GM19239 (cell line): ENCODE data around the gene PTPRE.

ENCODE experiments used
- DNase-seq: peaks from one replicate; pipeline ENCODE4 v3.0.0; 2011; ENCODE audit warnings: low spot score; ENCODE audit not compliant: insufficient read length
- FAIRE-seq: peaks from 2 replicates; lab custom pipeline; 2011; peaks lifted over from hg19 to GRCh38; lab: Jason Lieb, UNC

PTPRE gene

DNA sequence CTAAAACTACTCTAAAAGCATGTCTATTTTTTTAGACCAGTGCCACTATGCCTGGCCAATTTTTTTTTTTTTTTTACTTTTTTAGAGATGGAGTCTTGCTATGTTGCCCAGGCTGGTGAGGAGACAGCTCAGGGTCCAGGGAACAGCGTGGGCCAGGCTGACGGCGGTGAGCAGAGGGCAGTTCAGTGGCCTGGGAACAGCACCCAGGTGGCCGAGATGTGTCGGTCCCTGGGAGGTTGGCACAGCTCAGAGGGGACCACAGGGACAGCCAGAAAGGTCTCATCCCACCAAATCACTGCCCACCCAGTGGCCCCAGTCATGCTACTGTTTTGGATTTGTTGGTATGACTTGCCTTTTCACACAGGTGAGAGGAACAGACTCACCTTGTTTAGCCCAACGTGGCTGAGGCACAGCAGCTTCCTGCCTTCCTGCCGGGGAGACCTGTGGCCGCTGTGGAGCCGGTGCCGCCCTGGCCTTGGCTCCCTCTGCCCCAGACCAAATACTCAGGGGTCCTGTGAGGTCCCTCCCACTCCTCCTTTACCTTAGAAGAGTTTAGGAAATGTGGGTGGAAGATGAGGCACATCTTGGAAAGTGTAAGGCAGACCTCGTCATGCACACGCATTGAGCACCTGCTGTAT, 109.6 kb downstream of the PTPRE start:
- no peak for DNase-seq
- FAIRE-seq, result no peak

DNA sequence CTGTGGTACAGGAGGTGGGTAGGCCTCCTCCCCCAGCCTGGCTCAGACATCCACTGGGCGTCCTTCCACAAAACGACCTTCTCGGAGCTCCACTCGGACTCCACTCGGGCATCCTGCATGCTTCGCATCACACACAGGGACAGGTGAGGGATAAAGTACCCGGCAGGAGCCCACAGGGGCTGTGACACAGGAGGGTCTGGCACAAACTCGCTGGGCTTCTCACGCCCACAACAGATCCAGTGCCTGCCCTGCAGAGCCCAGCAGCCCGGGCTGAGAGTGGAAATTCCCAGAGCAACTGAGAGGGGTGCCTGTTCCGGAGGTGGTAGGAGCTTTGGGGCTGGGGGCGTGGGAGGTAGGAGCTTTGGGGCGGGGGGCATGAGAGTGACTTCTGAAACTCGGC, 110.9 kb downstream of the PTPRE start:
- DNase-seq (no peak), FAIRE-seq (no peak)

DNA sequence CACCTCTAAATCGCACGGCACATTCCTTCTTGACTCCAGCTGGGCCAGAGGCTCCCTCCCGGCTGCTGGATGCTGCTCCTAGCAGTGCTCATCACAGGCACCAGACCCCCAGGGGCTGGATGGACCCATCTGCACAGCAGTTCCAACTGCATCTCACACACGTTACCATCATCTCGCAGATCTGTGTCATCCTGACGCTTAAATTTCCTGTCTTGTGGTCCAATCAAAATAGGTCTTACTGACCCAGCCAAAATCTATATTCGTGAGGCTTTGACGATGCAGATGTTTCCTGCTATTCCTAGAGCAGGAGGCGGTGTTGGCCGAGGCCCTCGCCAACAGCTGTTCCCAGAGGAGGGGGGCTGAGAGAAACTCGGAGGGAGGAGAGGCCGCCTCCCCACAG, 111.3 kb downstream of the PTPRE start:
- FAIRE-seq, result no peak
- no peak for DNase-seq

DNA sequence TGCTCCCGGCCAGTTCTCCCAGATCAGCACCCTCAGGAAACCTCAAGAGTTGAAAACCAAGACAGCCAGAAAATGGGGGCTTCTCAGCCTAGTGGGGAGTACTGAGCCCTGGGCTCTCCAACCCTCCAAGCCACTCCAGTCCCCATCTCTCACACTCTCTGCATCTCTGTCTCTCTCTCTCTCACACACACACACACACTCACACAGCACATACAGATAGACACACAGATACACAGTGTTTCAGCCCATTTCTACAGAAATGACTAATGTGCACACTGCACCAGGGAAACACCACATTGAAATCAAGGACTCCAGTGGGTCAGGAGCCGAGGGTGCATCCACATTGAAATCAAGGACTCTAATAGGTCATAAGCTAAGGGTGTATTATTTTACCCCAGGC, 111.8 kb downstream of the PTPRE start:
- no peak for FAIRE-seq

DNA sequence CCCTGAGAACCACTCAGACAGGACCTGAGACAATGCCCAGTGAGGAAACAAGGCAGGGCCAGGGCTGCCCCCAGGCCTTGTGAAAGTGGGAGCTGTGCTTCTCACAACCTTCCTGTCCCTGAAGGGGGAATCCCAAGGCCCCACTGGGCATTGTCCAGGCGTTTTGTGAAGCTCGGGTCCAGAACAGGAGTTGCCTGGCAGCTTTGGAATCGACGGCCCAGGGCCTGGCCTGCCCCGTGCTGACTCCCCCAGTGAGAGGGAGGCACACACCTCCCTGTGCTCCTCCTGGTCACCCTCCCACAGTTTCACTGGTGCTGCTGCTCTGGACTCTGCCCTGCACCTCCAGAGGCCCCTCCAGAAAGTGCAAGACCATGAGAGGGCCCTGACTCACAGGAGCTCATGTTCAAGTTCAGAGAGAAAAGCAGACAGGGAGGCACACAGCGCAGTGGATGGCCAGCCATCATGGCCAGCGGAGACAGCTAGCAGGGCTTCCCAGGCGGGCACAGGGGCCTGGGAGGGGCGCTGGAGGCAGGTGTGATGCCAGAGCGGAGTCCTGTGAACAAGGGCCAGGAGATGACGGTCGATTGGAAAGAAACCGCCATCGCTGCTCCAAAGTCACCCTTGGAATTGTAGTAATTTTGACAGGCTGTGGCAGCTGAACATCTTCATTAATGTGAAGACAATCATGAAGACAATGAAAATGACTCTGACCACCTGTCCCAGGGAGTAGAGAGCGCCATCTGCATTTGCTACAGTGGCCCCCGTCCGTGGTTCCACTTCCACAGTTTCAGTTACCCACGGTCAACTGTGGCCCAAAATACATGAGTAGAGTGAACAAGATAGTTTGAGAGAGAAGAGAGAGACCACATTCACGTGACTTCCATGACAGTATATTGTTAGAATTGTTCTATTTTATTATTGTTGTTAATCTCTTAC, 115.6 kb downstream of the PTPRE start:
- DNase-seq (no peak), FAIRE-seq (no peak)

More for the DNA sequence above, 111.8 kb downstream of the PTPRE start:
- no peak for DNase-seq

DNA sequence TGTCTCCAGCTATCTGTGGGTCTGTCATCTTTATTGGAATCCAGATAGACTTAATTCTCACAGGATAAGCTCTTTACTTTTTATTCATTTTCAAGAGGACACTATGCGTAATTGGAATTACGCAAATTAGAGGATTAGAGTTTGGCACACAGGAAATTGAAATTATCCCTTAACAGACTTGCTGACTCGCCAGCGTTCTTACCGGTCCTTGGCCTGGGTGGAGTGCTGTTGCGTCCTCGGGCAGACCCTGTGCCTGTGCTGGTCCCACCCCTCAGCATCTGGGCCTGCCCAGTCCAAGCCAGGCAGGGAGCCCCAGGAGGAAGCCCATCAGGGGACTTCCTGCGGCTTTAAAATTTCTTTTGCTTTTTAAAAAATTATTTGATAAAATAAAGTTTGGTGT, 117.5 kb downstream of the PTPRE start:
- no peak for DNase-seq
- no peak for FAIRE-seq

DNA sequence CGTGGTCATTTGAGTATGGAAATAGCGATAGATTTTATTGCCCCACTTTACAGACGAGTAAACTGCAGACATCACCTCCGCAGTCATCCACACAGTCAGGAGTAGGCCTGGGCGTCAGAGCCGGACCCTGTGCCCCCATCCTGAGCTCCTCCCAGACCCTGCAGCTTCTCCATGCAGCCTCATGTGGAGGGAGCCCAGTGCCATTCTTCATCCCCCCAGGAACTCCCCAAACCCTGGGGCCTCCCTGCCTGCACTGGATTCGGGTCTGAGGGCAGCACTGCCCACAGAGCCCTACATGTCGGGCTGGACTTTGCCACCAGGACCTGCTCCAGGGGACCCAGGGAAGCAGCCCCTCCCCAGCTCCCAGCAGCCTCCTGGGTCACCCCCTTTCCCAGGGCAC, 118.5 kb downstream of the PTPRE start:
- FAIRE-seq, result no peak
- DNase-seq, result no peak

DNA sequence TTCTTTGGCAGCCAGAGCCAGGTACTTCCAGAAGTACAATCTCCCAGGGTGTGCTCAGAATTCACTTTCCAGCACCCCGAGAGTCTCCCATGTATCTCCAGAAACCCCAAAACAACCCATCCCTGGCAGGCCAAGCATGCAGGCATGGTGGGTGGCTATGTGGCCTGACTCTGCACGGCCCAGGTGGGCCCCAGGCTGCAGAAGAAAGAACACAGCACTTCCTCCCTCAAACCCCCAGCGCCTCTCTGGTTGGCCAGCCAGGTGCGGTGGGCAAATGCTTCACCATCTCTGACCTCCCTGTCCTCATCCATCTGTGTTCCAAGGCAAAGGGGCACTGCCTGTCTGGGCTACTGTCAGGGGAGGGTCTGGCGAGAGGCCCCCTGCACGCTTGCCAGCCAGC, 119.0 kb downstream of the PTPRE start:
- FAIRE-seq, result no peak
- no peak for DNase-seq

DNA sequence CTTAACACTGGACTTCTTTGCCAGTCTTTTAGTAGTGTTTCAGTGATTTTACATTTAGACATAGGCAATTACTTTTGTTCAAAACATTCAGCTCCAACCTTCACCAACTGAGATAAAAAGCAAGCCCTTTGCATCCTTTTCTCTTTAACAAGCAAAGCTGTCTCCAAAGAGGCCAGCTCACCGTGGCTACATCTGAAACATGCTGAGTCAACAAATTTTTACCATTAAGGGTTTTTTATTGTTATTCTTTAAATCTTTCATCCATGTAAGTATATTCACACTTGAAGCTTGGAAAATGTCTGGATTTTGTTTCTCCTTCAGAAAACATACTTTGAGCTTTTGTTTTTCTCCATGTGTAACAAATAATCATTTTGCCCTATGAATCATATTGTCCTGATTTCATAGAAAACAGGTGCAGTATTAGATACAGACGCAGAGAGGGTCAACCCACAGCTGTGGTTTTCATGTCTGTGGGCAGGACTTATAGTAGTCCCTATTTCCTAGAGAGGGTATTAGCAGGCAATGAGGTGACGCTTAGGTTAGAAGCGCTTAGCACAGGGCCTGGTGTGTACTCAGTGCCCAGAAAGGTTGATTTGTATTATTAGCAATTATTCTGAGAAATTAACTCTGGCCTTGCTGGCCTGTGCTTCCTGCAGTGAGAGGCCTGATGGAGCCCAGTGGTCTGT, 119.9 kb downstream of the PTPRE start:
- no peak for FAIRE-seq
- DNase-seq, result no peak

DNA sequence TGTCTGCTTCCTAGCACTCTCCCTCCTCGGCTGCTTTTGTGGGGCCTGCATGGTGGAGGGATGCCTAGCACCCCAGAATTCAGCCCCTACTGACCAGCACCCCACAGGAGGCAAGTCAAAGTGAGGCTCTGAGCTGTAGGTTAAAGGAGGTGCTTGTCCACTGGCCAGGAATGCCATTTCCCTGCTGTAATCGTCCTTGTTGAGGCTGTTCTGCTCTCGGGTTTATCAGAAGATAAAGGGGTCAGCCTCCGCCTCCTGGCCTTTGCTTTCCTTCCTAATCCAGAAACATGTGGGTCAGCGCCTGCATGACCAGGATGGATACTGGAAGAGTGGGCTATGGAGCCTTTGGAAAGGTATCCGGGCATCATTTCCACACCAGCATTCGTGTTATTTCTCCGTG, 120.4 kb downstream of the PTPRE start:
- no peak for FAIRE-seq
- DNase-seq, result no peak

DNA sequence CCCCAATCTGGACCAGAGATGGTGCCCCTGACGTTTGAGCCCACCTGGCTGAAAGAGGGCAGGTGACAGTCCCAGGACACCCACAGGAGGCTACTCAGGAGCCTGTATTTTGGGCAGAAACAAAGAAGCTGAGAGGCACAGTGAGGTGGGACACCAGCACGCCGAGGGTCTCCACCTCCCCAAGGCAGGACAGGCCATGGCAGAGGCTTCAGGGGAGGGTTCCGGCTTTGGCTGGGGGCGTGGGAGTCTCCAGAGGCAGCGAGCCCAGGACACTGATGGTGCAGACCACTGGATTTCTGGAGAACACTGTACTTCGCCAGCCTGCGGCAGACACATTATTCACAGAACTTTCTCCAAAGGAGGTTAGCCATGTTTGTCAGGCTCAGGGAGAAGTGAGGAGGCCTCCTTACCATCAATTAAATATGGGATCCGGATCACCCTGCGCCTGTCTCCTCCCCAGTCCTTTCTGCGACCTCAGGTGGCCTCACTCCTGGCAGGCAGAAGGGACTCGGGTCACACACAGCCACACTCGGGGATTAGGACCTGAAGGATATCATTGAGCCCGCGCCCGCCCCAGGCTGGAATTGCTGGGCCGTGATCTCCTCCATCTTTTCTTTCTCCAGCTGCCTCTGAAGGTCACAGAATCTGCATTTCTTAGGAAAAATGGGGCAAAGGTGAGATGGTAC, 121.1 kb downstream of the PTPRE start:
- DNase-seq (no peak), FAIRE-seq (no peak)

DNA sequence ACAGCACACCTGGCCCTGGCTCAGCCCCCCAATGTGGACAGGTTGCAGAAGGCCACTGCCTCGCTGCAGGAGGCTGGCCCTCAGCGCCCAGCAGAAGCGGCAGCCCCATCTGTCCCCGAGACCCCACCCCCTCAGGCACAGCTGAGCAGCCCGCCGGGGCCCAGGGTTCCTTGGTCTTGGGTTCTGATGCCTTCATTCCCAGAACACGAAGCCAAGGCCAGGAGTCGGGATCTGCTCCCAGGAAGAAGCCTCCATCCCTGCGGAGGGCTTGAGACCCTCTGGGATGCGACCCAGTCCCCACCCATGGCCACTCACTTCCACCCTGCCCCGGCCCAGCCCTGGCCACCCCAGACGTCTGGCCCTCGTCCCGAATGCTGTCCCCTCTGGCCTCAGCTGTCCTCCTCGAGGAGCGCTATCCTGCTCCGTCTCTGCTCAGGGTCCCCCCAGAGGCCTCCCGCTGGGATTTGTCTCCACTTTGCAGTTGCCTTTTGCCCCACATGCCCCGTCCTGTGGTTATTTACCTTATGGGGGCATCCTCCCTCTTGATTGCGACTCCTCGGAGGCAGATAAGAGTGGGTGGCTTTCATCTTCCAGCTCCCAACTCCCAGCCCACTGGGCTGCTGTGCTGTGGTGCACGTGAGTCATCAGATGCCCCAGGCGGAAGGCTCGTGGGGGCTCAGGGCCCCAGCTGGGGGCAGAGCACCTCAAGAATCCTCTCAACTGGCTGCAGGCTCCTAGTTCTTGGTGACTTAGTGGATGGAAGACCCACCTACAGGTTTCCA, 121.8 kb downstream of the PTPRE start:
- FAIRE-seq, result no peak
- no peak for DNase-seq

DNA sequence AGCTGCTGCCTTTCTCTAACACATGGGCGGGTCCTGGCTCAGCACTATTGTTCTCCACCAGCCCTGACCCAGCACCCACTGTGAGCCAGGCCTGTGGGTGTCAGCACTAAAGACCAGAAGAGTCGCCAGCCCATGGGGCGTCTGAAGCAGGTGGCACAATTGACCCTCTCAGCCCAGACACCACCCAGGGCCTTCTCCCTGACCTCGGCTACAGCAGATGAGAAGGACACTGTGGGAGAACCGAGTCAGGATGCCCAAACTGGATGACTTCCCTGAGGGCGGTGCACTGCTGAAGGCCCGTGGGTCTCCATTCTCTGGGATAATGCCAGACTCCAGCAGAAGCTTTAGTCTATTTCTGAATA, 122.4 kb downstream of the PTPRE start:
- DNase-seq (no peak), FAIRE-seq (no peak)

DNA sequence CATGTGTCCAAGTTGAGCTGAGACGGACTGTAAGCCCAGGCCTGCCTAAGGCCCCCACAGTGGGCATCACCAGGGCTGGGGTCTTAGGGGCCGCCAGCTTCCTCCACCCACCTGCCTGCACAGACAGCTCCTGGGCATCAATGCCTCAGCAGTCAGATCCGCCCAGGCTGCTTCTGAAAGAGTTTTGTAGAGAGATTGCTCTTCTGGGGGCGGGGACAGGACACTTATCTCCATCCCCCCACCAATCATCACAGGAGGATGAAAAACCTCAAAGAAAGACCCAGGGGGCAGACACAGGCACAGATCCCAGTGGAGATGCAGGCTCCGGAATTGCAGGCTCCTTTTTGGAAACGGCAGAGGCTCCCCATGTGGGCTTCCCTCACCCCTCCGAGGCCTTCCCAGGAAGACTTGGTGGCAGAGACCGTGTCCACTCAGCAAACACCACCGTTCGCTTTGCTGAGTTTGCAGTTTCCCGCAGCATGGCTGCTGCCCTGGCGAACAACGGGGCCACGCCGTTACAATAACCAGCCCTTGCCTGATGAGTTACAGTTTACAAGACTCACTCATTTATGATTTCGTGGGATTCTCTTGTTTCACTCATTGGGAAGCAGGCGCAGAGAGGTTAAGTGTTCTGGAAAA, 122.9 kb downstream of the PTPRE start:
- DNase-seq, result no peak
- FAIRE-seq, result no peak

DNA sequence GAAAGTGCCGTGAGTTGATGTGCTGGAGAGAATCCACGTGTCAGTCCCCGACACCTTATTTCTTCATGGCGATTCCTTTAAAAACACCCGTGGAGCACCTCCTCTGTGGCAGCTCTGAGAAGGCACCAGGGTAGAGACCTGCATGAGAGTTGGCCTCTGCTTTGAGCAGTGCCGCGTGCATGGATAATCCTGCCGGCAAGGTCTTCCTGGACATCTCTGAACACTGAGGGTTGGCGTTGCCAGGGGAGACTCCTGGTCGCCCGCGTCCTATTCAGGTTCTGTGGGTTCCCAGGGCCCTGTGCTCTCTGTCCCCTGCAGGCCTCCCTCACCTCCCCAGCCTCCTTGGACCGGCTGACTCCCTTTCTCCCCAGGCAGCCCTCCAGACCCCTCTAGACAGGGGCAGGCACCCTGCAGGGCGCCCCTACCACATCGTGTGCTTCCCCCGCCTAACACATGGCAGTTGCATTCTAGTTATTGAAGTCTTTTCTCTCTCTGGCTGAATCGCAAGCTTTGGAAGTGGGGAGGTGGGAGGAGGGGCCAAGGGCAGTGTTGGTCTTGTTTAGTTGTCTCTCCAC, 123.7 kb downstream of the PTPRE start:
- DNase-seq (no peak), FAIRE-seq (no peak)

DNA sequence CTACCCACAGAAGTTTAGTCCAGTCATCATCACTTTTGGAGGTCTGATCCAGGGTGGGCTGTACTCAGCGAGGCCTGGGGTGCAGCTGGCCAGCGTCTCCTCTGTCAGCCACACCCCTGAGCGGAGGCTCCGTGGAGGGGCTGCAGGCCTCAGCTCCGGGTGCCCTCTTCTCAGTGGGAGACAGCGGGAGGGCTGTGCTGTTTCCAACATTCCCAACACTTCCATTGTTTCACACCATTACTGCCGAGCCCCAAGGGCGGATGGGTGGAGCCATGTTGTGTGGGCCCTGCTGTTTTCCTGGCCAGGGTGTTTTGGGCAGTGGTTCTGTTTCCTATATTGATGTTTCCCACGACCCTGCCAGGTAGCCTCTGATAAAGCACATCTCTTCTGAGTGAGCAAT, 124.3 kb downstream of the PTPRE start:
- FAIRE-seq (no peak), DNase-seq (no peak)

DNA sequence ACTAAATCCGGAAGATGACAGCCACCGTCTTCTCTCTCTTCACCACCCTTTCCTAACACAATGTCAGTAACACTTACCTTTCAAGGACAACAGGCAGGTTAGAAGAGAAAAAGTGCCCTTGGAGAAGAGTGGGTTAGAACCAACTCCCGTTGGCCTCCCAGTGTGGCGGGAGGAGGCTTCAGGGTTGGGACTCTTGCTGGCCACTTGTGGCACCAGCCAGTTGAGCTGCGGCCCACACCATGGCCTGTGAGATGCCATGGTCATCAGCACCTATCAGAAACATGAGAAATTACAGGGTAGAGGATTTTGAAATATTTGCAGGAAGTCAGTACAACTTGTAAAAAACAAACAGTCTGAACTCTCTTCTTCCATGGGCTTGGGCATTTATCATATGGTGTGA, 125.6 kb downstream of the PTPRE start:
- no peak for DNase-seq
- FAIRE-seq, result no peak

DNA sequence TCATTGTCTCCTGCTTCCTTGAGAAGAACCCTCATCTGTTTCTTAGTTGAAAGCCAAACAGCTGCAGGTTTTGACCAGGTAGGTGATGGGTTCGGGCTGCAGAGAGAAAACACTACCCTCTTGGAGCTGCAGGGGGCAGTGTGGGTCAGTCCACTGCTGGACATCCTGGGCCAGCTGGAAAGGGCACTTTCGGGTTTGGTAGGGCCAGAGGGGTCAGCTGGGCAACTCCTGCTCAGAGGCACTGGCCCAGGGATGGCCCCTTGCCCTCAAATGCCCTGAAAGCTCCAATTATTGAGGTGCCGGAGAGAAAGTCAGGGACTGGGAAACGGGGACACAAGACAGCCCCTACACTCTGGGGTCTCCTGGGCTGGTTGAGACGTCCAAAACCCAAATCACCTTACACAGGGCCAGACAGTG, 128.7 kb downstream of the PTPRE start:
- FAIRE-seq, result peak; percentile 89
- peak; percentile 48 for DNase-seq

DNA sequence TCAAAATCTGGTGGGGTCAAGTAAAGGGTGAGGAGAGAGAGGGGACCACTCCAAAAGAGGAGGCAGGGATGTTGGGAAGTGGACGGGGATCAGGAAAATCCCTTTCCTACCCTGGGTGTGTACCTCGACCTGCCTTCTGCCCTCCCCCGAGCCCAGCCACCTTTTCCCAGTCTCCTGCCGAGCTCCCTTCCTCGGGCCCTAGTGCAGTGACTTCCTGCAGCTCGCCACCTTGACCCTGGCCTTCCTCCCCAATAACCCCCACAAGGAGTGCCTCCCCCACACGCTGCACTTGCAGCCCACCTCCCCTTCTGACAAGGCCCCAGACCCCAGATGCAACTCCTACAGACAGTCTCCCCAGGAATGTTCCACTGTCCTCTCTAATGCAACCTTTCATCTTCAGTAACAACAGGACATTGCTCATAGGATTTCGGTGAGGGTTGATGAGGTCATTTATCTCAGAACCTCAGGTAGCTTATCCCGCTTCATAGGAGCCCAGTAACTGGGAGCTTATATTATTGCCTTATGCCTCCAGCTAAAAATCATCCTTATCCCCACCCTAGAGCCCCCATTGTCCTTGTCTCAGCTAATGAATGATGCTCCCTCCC, 129.2 kb downstream of the PTPRE start:
- FAIRE-seq (no peak), DNase-seq (no peak)
